Measurements from ENCODE around the gene CCDC33.

Gene CCDC33

GRCh38 chr15:74291101-74292071, 55.3 kb downstream of the CCDC33 start:
- peak; percentile 43 for DNase-seq

- no peak for DNase-seq
Observed at GRCh38 chr15:74293021-74293810, 57.1 kb downstream of the CCDC33 start.

GRCh38 chr15:74294010-74294409, 57.9 kb downstream of the CCDC33 start:
- no peak for DNase-seq

- DNase-seq = no peak
Observed at GRCh38 chr15:74295800-74296199, 59.7 kb downstream of the CCDC33 start.

- no peak for DNase-seq
Observed at GRCh38 chr15:74297887-74298286, 61.8 kb downstream of the CCDC33 start.

GRCh38 chr15:74300057-74300795, 64.1 kb downstream of the CCDC33 start:
- DNase-seq = no peak

- no peak for DNase-seq
Observed at GRCh38 chr15:74301583-74302361, 65.6 kb downstream of the CCDC33 start.

- peak; percentile 8 for DNase-seq
Observed at GRCh38 chr15:74302821-74303359, 66.8 kb downstream of the CCDC33 start.

GRCh38 chr15:74303741-74304309, 67.7 kb downstream of the CCDC33 start:
- DNase-seq = no peak

- DNase-seq = no peak
Observed at GRCh38 chr15:74304431-74304830, 68.3 kb downstream of the CCDC33 start.

- DNase-seq = no peak
Observed at GRCh38 chr15:74305687-74306086, 69.6 kb downstream of the CCDC33 start.

GRCh38 chr15:74306781-74307217, 70.7 kb downstream of the CCDC33 start:
- no peak for DNase-seq

- peak; percentile 53 for DNase-seq
Observed at GRCh38 chr15:74307827-74308811, 72.0 kb downstream of the CCDC33 start.

- DNase-seq = no peak
Observed at GRCh38 chr15:74311734-74312444, 75.8 kb downstream of the CCDC33 start.

- no peak for DNase-seq
Observed at GRCh38 chr15:74312445-74313007, 76.4 kb downstream of the CCDC33 start.

GRCh38 chr15:74313889-74314288, 77.8 kb downstream of the CCDC33 start:
- no peak for DNase-seq

- no peak for DNase-seq
Observed at GRCh38 chr15:74314795-74315438, 78.8 kb downstream of the CCDC33 start.

GRCh38 chr15:74315626-74316025, 79.5 kb downstream of the CCDC33 start:
- peak; percentile 34 for DNase-seq

GRCh38 chr15:74316141-74316540, 80.0 kb downstream of the CCDC33 start:
- DNase-seq = no peak
